HG02885 (cell line): ENCODE measurements around the gene FUT6.

Experiments used
- ATAC-seq: cut with Tn5 transposase; IDR thresholded peaks from one replicate; pipeline ENCODE4 v1.9.1; 2021; ENCODE audit warnings: mild to moderate bottlenecking; ENCODE audit not compliant: unreplicated experiment, poor library complexity

The FUT6 gene

GRCh38 chr19:5828661-5829566, 10.6 kb downstream of the FUT6 start:
- no peak for ATAC-seq

- peak; percentile 67 for ATAC-seq
These were observed 11.4 kb downstream of the FUT6 start for GRCh38 chr19:5827891-5828660.

DNA sequence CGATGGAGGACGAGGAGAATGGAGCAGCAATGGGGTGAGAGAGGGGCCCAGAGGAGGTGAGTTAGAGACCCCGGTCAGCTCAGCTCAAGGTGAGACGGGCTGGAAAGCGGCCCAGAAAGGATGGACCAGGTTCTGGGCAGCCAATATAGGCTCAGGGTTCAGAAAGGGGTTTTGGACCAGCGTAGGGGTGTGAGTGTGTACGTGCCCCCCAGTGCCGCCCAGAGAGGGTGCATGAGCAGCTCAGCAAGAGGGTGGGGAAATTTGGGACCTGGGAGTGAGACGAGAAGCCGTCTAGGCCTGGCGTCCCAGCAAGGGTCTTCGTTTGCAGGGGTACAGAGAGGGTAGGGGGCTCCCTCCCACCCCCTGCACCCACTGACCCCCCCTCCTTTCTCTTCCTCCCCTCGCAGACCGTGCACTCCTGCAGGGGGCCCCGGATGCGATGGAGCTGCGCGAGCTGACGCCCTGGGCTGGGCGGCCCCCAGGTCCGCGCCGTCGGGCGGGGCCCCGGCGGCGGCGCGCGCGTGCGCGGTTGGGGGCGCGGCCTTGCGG, 12.1 kb downstream of the FUT6 start:
- ATAC-seq = no peak

DNA sequence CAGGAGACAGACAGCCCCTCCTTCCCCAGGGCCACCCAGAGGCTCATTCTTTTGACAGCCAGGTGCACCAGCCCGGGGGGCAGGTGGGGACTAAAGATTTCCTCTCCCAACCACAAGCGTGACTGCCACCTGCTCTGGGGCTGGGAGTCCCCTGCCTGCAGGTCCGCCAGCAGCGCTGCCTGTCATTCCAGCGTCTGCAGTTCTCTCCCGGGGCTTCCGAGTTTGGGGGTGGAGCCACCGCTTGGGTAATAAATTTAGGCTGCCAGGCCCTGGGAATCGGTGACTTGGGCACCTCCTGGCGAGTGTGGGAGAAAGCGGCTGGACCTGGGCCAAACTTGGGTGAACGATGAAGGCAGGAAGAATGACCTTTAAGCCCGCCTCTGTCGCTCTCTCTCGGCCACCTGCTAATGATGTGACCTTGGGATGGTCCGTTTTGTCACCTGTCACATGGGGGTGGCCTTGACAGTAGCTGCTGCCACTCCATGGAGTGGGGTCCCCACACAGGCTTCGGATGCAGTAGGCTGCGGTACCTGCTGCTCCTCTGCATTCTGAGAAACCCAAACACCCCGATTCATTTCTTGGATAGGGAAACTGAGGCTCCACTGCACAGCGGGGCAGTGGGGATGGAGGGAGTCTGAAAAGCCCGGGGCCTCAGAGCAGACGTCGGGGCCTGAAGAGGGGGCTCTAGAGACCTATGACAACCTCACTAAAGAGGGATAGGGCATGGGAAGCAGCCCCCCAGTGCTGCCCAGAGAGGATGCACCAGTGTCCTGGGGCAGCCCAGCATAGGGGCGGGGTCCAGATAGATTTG, 12.8 kb downstream of the FUT6 start:
- ATAC-seq = no peak

DNA sequence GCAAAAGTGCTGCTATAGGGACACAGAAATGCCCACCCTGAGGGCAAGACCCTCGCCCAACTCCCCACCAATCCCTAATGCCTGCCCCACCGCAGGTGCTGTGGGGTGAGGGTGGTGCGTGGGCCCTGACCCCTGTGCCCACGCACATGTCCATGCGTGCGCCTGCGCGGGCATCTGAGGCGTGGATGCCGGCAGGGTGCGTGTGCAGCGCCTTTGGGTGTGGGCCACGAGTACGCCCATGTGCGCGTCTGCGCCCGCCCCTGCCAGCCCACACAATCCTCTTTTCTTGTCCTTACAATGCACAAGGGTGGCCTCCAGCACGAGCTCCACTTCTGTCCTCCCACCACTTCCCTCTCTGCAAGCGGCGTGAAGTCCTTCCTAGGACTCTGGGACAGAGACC, 14.3 kb downstream of the FUT6 start:
- no peak for ATAC-seq

DNA sequence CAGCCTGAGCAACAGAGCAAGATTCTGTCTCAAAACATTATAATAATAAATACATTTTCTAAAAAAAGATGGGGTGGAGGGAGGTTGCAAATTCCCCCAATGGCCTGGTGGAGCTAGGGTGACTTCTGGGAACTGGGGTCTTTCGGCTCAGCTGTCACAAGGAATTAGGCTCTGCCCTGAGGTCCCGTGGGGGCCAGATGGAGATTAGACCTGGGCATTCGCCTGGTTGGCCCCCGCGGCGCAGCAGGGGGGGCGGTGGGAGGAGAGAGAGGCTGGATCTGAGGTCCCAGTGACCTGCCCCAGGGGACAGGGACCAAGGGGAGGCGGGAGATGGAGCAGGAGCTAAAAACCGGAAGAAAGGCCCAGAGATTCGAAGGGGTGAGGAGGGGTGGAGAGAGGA, 14.8 kb downstream of the FUT6 start:
- ATAC-seq = no peak

DNA sequence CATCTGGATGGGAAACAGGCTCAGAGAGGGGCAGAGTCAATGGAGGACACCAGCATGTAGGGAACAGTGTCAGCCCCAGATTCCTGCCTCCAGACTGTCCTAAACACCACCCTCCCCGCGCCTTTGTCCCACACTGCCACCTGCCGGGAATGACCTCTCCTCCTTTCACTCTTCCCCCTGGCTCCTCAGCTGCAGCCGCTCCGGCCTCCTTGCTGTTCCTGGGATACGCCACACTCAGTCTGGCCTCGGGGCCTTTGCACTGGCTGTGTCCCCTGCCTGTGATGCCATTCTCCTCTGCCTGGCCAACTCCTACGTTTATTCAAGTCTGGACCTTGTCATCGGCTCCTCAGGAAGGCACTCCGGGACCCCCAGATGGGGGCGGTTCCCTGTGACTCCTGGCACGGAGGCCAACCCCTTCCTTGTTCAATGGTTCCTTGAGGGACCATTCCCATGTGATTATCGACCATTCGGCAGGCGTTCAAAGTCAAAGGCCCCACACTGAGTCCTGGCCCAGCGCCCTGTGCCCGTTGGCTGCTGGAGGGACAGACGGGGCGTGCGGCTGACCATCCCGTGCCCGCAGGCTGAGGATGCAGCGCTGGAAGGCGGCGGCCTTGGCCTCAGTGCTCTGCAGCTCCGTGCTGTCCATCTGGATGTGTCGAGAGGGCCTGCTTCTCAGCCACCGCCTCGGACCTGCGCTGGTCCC, 15.8 kb downstream of the FUT6 start:
- ATAC-seq = no peak

DNA sequence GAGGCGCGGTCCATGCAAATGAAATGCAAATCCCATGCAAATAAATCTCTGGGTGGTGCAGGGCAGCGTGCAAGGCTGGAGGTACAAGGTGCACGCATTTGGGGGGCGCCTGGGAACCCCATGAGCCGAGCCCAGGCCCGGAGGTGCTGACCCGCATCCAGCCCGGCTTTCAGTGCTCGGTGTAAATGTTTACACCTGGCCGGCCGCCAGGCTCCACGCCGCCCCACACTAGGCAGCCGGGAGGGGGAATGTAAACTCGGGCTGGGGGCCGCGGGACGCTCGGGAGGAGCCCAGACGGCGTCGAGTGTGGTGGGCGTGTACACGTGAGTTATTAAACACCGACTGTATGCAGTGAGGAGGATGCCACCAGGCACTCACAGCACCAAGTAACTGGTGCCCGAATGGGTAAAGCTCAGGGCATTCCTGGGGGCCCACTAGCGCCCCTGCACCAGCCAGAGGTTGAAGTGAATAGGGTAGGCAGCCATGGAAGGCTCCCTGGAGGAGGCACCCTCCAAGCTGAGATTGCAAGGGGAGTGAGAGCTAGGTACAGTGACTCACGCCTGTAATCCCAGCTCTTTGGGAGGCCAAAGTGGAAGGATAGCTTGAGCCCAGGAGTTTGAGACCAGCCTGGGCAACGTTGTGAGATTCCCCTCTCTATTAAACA, 17.2 kb downstream of the FUT6 start:
- no peak for ATAC-seq

GRCh38 chr19:5821521-5822180, 17.9 kb downstream of the FUT6 start:
- ATAC-seq = no peak

DNA sequence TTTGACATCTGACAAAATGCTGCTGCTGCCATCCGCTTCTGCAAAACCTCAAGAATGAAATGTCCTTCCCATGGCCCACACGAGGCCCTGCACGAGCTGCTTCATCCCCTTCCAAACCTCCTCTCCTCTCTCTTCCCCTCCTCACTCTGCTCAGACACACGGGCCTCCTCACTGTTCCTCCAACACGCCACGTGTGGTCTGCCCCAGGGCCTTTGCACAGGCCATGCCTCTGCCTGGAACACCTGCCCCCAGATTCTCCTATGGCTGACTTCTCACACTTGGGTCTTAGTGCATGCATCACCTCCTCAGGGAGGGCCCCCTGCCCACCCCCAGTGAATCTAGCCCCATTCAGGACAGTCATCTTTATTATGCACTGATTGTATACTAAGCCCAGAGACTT, 18.7 kb downstream of the FUT6 start:
- ATAC-seq = no peak

GRCh38 chr19:5818594-5818993, 20.9 kb downstream of the FUT6 start:
- no peak for ATAC-seq

DNA sequence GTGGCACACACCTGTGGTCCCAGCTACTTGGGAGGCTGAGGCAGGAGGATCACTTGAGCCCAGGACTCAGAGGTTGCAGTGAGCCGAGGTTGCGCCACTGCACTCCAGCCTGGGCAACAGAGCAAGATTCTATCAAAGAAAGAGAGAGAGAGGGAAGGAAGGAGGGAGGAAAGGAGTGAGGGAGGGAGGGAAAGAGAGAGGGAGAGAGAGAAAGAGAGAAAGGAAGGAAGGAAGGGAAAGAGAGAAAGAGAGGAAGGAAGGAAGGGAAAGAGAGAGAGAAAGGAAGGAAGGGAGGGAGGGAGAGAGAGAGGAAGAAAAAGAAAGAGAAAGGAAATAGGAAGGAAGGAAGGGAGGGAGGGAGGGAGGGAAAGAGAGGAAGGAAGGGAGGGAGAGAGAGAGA, 22.3 kb downstream of the FUT6 start:
- no peak for ATAC-seq

DNA sequence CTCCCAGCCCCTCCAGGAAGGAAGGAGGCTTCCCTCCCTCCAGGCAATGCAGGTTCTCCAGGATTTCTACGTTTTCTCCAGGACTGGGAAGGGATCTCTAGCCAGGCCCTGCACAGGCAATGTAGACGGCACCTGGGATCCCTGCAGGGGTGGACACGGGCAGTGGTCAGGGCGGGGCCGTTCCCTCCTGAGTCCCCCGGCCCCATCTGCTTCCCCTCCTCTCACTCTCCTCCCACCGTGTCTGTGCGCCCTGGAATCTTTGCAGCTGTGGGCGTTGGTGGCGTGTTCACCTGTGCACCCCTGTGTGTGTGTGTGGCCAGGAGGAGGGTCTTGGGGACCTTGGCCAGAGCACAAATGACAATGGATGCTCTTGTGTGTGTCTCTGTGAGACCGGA, 24.7 kb downstream of the FUT6 start:
- no peak for ATAC-seq

DNA sequence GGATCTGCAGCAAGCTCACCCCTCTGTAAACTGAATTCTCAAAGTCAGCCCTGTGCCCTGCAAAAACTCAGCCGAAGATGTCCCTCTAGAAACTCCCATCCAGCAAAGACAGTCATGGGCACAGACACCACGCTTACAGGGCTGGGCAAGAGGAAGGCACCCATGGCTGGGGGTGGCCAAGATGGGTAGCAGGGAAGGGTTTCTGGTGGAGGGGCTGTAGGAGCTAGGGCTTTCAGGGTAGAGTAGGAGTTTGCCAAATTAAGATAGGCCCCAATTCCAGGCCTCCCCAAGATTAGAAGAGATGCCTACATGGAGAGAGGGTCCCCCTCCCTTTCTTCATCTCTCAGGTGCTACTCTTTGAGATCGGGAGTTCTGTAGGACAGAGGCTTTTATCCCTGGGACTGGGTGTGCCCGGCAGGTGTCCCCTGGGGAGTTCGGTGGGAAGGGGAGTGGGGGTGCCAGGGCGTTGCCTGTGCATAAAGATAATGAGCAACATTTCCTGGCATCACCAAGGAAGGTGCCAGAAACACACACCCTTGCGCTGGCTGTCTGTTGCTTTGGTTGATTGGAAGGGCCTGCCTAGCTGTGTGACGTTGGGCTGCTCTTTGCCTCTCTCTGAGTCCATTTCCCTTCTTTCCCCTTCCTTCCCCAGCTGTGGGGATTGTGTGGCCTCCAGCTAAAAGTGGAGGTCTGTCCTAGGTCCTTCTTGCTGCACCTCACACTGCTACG, 25.2 kb downstream of the FUT6 start:
- no peak for ATAC-seq

DNA sequence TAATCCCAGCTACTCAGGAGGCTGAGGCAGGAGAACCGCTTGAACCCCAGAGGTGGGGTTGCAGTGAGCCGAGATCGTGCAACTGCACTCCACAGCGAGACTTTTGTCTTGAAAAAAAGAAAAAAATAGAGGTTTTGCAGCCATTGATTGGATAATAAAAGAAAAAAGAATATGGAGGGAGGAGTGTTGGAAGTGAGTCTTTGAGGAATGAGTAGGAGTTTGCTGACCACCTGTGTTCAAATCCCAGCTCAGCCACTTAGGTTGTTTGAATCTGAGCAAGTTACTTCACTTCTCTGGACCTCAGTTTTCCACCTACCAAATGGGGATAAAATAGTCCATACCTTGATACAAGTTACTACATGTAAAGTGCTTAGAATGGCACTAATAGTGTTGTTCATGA, 28.4 kb downstream of the FUT6 start:
- ATAC-seq = no peak

DNA sequence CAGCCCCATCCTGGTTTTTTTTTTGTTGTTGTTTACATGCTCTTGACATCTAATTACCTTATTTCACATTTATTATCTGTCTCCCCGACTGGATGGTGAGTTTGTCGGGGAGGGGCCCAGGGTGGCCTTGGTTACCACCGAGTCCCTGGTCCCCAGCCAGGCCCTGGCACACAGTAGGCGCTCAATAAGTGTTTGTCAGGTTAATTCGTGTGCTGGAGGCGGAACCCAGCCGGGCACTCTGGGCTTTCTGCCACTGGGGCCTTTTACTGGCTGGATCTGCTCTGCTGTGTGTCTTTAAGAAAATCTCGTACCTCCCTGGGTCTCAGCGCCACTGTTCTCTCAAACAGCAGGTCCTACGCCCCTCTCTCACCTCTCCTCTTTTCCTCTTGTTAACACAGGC, 30.0 kb downstream of the FUT6 start:
- ATAC-seq = no peak

- no peak for ATAC-seq
These were observed 30.4 kb downstream of the FUT6 start for GRCh38 chr19:5809053-5809452.

DNA sequence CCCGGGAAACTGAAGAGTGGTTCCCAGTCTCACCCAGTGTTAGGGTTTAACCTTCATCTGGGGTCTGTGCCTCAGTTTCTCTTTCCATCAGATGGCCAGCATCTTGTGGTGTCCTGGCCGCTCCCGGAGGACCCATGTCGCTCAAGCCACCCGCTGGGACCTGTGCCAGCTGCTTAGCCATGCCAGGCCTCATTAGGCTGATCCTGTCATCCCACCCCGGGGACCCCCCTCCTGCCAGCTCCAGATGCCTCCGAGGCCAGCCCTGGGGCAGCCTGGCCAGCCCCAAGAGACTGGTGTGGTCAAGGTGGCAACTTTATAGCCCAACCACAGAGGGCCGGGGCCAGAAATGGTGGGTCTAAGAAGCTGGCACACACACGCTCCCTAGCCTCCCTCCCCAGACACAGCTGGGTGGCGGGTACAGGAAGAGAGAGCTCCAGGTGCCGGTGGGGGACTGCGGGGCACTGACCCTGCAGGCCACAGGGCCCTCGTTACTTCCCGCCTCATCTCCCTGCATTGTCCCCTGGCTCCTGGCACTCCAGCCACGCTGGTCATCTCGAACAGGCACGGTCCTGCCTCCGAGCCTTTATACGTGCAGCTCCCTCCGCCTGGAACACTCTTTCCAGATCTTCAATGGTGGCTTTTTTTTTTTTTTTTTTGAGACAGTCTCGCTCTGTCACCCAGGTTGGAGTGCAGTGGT, 31.2 kb downstream of the FUT6 start:
- no peak for ATAC-seq
